GM13976 (cell line): ENCODE data around the gene RAD51B.

ENCODE experiments used
- DNase-seq: peaks from one replicate; pipeline ENCODE4 v3.0.0; 2012; ENCODE audit warnings: low spot score
- in situ Hi-C: fragments of 300-500 bp; cut with MboI; formaldehyde crosslinking; loops from one replicate; pipeline ENCODE4 v1.12.0; 2022; ENCODE audit warnings: low sequenced_read_pairs, mixed read lengths, inconsistent platforms; ENCODE audit not compliant: unreplicated experiment
- TF ChIP-seq, protein P1 (sequence below): IDR thresholded peaks from 2 replicates; pipeline ENCODE4 v1.5.1; 2012; ENCODE audit warnings: borderline replicate concordance, mild to moderate bottlenecking; ENCODE audit not compliant: insufficient read depth; ENCODE audit errors: extremely low read depth, missing control alignments, control extremely low read depth

The RAD51B gene

DNA sequence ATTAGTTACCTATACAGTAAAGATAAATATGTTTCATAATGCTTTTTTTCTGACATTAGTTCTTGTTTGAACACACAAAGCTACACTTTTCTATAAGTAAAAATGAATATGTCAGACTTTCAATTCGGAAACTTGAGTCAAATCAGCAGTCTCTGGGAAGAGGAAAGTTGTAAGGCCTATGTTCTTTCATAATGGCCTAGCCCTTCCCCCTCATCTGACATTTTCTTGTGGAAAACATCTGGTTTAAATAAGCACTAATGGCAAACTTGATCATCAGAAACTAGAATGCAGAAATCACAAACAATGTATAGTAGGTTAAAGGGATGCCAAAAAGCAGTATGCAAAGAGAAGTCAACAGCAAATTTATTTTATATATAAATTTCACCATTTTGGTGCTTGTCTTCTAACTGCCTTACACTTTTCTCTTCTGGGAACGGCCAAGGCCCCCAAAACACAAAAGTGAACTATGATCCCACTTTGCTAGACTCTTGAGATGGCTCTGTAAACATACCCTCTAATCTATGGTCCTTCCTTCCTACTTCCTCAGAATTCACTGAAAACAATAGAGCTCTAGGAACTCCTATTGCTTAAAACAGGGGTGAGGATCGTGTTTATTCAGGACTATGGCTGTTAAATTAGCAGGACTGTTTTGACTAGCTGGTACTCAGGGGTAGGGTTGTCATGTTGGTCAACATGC, 444.1 kb downstream of the RAD51B start:
- in situ Hi-C loops = loop anchor here (25.0 kb wide), 1 partner anchor 399 kb away; no protein-coding TSS in a partner anchor
- TF ChIP-seq, protein P1, sequence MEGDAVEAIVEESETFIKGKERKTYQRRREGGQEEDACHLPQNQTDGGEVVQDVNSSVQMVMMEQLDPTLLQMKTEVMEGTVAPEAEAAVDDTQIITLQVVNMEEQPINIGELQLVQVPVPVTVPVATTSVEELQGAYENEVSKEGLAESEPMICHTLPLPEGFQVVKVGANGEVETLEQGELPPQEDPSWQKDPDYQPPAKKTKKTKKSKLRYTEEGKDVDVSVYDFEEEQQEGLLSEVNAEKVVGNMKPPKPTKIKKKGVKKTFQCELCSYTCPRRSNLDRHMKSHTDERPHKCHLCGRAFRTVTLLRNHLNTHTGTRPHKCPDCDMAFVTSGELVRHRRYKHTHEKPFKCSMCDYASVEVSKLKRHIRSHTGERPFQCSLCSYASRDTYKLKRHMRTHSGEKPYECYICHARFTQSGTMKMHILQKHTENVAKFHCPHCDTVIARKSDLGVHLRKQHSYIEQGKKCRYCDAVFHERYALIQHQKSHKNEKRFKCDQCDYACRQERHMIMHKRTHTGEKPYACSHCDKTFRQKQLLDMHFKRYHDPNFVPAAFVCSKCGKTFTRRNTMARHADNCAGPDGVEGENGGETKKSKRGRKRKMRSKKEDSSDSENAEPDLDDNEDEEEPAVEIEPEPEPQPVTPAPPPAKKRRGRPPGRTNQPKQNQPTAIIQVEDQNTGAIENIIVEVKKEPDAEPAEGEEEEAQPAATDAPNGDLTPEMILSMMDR = no peak
- no peak for DNase-seq

DNA sequence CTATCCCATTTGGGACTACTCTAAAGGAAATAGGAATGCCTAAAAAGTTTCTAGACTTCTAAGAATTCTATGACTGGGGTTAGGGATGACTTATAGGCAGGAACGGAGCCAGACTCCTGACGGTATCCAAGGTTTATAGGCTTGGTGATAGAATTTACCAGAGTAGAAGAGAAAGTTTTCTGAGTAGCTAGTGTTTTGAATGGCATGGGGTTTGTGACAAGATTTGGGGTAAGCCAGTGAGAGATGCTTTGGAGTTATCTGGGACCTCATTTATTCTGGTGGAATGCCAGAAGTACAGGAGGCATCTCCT, 444.6 kb downstream of the RAD51B start:
- TF ChIP-seq, protein P1 = no peak
- DNase-seq = no peak
- in situ Hi-C loops = loop anchor here (25.0 kb wide), 1 partner anchor 398 kb away; no protein-coding TSS in a partner anchor

DNA sequence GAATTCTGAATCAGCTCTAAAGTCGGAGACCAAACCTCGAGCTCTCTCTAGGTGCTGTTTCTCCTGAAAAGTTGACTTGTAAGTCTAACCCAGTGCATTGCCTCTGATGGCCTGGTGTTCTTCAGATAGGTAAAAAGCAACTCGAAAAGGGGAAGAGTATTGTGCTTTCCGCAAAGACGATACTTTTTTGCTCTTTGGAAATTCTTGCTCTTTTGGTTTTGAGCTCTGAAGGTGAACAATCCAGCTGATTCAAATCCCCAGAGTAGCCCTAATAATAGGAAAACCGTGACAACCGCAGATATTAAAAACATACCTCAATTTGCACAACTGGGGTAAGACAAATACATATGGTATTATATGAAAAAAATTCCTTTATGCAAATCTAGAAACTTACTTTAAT, 447.4 kb downstream of the RAD51B start:
- in situ Hi-C loops = loop anchor here (25.0 kb wide), 1 partner anchor 395 kb away; no protein-coding TSS in a partner anchor
- TF ChIP-seq, protein P1 = no peak
- no peak for DNase-seq

DNA sequence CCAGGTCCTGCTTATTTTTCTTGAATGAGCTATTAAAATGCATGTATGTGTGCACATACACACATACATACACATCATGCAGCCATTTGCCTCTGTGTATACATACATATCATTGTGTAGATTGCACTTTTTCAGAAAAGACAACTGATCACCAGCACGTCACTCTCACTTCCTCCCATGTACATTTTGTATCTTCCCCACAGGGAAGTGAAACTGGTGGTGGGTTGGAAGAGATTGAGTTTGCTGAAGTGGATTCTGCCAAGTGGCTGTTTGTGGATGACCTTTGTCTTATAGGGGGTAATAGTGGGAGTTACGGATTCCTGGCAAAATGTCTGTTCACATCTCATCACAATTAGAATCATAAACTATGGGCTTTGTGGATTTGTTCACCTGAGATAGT, 448.6 kb downstream of the RAD51B start:
- TF ChIP-seq, protein P1 = no peak
- DNase-seq = peak; percentile 41
- in situ Hi-C loops = loop anchor here (25.0 kb wide), 1 partner anchor 394 kb away; no protein-coding TSS in a partner anchor

DNA sequence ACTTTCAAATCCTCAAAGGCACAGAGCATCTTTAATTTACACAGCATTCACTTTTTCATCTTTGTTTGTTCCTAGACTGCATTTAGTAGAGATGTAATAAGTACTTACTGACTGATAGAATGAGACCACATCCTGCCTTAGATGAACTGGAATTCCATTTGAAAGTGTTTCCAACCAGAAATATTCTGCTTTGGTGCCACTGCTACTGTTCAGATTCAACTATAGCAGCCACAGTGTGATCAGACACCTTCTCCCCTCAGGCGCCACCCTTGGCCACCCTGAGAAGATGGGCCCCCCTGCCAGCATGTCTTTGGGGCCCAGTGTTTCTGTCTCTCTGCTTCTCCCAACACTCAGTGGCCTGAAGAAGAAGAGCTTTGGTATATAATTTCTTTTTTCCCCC, 449.1 kb downstream of the RAD51B start:
- in situ Hi-C loops = loop anchor here (25.0 kb wide), 1 partner anchor 394 kb away; no protein-coding TSS in a partner anchor
- no peak for DNase-seq
- TF ChIP-seq, protein P1 = no peak

DNA sequence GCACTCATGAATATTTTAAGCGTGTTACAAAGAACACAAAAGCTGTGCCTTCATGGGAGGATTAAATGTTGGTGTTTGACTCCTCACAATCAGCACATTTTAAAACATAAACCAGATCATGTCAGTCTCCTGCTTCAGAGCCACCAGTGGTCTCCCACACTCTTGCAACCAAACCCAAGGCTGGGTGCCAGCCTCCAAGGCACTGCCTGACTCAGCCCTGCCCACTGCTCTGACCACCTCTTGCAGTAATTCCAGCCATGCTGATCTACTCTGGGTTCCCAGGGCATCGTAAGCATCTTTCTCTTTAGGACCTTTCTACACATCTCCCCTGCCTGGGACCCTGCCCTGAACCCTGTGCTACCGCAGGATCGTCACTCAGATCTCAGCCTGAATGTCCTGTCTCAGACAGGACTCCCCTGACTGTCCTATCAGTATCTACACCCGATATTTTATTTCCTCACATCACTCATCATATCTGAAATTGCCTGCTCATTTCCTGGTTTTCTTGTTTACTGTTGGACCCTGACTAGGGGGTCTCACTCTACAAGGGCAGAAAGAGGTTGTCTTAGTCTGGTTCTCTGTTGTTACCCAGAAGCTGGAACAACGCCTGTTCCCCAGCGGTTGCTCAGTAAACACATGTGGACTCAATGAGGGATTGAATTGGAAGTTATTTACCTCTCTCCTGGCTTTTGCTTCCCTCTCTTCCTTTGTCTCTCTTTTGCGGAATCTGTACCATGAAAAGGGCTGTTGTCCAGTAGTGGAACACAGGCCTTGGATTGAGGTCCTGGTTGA, 449.8 kb downstream of the RAD51B start:
- in situ Hi-C loops = loop anchor here (25.0 kb wide), 1 partner anchor 393 kb away; no protein-coding TSS in a partner anchor

More for the DNA sequence above, 449.8 kb downstream of the RAD51B start:
- no peak for DNase-seq
- TF ChIP-seq, protein P1 = no peak
